HEK293T (cell line): ENCODE results near the gene ROR1.

Experiments used
- ARNT ChIP-seq: fragments of 450-650 bp; IDR thresholded peaks from 2 replicates; pipeline ENCODE4 v1.6.1; 2017; ENCODE audit warnings: mild to moderate bottlenecking
- BHLHE40 ChIP-seq: fragments of 450-650 bp; IDR thresholded peaks from 2 replicates; pipeline ENCODE4 v1.6.1; 2016; ENCODE audit warnings: mild to moderate bottlenecking, moderate library complexity, borderline replicate concordance
- CTBP1 ChIP-seq: fragments of 450-650 bp; IDR thresholded peaks from 2 replicates; pipeline ENCODE4 v1.6.1; 2016; ENCODE audit warnings: borderline replicate concordance
- FOXA1 ChIP-seq: fragments of 450-650 bp; IDR thresholded peaks from 2 replicates; pipeline ENCODE4 v1.6.1; 2016; ENCODE audit warnings: mild to moderate bottlenecking
- FOXM1 ChIP-seq: fragments of 450-650 bp; IDR thresholded peaks from 2 replicates; pipeline ENCODE4 v1.6.1; 2017; ENCODE audit warnings: mild to moderate bottlenecking, borderline replicate concordance
- L3MBTL2 ChIP-seq: fragments of 450-650 bp; conservative IDR thresholded peaks from 2 replicates; pipeline ENCODE4 v1.6.1; 2016; ENCODE audit warnings: mild to moderate bottlenecking
- LEF1 ChIP-seq: fragments of 450-650 bp; IDR thresholded peaks from 2 replicates; pipeline ENCODE4 v1.6.1; 2017; ENCODE audit warnings: mild to moderate bottlenecking, borderline replicate concordance
- SP1 ChIP-seq: fragments of 450-650 bp; IDR thresholded peaks from 2 replicates; pipeline ENCODE4 v1.6.1; 2017
- SUZ12 ChIP-seq: fragments of 450-650 bp; IDR thresholded peaks from 2 replicates; pipeline ENCODE4 v1.6.1; 2016; ENCODE audit warnings: mild to moderate bottlenecking
- TARDBP ChIP-seq: fragments of 450-650 bp; IDR thresholded peaks from 2 replicates; pipeline ENCODE4 v1.6.1; 2016
- ZNF384 ChIP-seq: fragments of 450-650 bp; IDR thresholded peaks from 2 replicates; pipeline ENCODE4 v1.6.1; 2016
- TF ChIP-seq, protein P1 (sequence below): fragments of 450-650 bp; IDR thresholded peaks from 2 replicates; pipeline ENCODE4 v1.6.1; 2016

DNA sequence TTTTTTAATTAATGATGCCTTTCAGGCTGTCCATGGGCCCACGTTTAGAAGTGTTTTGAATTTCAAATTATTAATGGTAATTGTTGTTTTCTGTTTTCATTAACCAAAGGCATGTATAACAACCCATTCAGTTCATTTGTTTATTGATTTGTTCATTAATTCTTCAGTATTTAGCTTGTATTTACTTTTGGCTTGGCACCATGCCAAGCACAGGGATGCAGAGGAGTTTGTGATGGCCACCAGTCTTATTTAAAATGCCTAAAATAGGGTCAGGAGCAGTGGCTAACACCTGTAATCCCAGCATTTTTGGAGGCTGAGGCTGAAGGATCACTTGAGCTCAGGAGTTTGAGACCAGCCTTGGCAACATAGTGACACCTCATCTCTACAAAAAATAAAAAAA lies 75.3 kb downstream of the ROR1 start:
- TF ChIP-seq SP1 (no peak), L3MBTL2 (no peak), FOXA1 (no peak), BHLHE40 (no peak), SUZ12 (no peak), ARNT (no peak), FOXM1 (no peak), ZNF384 (no peak), CTBP1 (no peak), LEF1 (no peak), TARDBP (no peak)
- TF ChIP-seq, protein P1, sequence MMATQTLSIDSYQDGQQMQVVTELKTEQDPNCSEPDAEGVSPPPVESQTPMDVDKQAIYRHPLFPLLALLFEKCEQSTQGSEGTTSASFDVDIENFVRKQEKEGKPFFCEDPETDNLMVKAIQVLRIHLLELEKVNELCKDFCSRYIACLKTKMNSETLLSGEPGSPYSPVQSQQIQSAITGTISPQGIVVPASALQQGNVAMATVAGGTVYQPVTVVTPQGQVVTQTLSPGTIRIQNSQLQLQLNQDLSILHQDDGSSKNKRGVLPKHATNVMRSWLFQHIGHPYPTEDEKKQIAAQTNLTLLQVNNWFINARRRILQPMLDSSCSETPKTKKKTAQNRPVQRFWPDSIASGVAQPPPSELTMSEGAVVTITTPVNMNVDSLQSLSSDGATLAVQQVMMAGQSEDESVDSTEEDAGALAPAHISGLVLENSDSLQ: no peak
